ELR (cell line): ENCODE data around the gene NBDY.
"Not testable (repeated sequence)": the region's sequence is repeated elsewhere in the genome, so short reads cannot be mapped to it uniquely, and the experiment has no call there.

Experiments
- DNase-seq: peaks from one replicate; pipeline ENCODE4 v3.0.0-alpha.2; 2015; ENCODE audit warnings: low read depth

The NBDY gene

GRCh38 chrX:56800801-56801200 is 71.8 kb downstream of the NBDY start:
- DNase-seq, result no peak

GRCh38 chrX:56802428-56802827 is 73.4 kb downstream of the NBDY start:
- no peak for DNase-seq

- DNase-seq, result no peak
These were observed 74.1 kb downstream of the NBDY start for GRCh38 chrX:56802921-56803849.

GRCh38 chrX:56803850-56804681 is 75.0 kb downstream of the NBDY start:
- DNase-seq, result no peak

- no peak for DNase-seq
These were observed 75.8 kb downstream of the NBDY start for GRCh38 chrX:56804867-56805266.

GRCh38 chrX:56805399-56805798 is 76.4 kb downstream of the NBDY start:
- DNase-seq, result no peak

- DNase-seq, result not testable (repeated sequence)
These were observed 77.1 kb downstream of the NBDY start for GRCh38 chrX:56806176-56806575.

GRCh38 chrX:56811599-56811998 is 82.6 kb downstream of the NBDY start:
- DNase-seq, result no peak

GRCh38 chrX:56812515-56813105 is 83.6 kb downstream of the NBDY start:
- DNase-seq, result peak; percentile 1

- DNase-seq, result peak; percentile 49
These were observed 84.3 kb downstream of the NBDY start for GRCh38 chrX:56813318-56813837.

- no peak for DNase-seq
These were observed 88.1 kb downstream of the NBDY start for GRCh38 chrX:56817179-56817578.

DNA sequence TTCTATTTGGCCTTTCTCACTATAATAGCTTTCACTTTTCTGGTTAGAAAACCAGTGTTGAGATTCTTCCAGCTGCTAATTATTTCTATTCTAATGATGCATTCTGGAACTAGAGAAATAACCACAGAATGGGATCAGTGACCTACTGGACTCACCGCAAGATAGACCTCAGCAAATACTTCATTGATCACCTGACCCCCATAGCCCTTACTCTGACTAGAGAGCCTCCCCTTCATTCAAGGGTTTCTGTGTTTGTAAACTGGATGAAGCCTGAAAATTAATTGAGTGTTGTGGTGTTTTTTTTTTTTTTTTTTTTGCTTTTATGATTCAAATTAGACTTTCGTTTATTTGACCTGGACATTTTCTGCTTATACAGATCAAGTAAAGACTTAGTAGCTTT is 97.0 kb downstream of the NBDY start:
- no peak for DNase-seq

- DNase-seq, result no peak
These were observed 104.6 kb downstream of the NBDY start for GRCh38 chrX:56833626-56834025.

DNA sequence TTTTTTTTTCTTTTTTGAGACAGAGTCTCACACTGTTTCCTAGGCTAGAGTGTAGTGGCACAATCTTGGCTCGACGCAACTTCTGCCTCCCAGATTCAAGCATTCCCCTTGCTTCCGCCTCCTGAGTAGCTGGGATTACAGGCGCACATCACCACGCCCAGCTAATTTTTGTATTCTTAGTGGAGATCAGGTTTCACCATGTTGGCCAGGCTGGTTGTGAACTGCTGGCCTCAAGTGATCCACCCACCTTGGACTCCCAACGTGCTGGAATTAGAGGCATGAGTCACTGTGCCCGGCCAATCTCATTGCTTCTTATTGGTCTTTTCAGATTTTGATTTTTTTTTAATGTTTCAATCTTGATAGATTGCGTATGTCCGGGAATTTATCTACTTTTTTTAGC is 124.4 kb downstream of the NBDY start:
- DNase-seq, result no peak

GRCh38 chrX:56857042-56857441 is 128.0 kb downstream of the NBDY start:
- no peak for DNase-seq

GRCh38 chrX:56860888-56861287 is 131.8 kb downstream of the NBDY start:
- DNase-seq, result no peak
